Left kidney (tissue), 2 donors: ENCODE measurements around the gene TPRN. TPM values are rescaled to one million over a fixed set of nuclear protein-coding genes. Genes with fewer than 3 reads are reported as not detected.

Source experiments
- DNase-seq: peaks from one replicate; pipeline ENCODE4 v3.0.0-alpha.2; 2013
- polyA plus RNA-seq: library from polyadenylated mRNA; unstranded; fragments of 120-200 nt; gene quantifications from one replicate; pipeline ENCODE4 v1.2.1, GENCODE V29; 2013; ENCODE audit not compliant: insufficient read length

The TPRN gene
- polyA plus RNA-seq, 1 donor = 10.9 TPM

DNA sequence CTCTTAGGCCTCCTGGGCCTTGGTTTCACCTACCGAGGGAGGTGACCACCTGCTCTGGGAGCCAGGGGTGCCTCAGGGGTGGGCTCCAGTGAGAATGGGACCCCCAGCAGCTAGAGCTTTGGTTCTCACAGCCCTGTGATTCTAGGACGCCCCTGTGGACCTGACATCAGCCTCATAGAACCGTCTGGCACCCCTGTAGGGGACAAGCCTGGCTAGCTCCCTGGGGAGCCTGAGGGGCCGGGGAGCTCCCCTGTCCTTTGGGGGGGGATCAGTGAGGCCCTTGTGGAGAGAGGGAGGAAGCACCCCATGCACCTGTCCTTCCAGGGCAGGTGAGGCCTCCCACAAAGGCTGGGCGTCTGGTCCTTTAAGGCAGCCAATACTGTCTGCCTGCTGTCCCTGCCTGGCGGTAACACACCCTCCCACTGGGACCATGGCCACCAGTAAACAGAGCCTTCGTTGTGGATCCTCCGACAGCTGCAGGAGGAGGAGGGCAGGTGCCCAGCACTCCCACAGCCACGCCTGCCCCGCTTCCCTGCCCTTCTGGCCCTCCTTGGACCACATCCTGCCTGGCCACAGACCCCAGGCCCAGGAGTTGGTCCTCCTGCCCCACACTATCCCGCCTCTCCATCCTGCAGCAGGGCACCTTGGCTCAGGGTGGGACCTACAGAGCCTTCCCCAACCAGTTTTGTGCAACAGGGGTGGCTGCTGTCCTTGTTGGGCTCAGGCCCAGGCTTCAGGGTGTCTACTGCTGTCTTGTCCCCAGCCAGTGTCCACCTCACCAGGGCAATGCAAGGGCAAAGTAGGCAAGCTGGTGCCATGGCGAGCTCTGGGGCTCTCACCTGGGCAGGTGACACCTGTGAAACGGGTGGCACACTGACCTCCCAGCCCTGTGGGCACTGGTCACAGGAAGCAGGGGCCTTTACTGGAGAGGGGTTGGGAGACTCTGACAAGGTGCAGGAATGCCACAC is 37.5 kb upstream of the TPRN start:
- DNase-seq = no peak

DNA sequence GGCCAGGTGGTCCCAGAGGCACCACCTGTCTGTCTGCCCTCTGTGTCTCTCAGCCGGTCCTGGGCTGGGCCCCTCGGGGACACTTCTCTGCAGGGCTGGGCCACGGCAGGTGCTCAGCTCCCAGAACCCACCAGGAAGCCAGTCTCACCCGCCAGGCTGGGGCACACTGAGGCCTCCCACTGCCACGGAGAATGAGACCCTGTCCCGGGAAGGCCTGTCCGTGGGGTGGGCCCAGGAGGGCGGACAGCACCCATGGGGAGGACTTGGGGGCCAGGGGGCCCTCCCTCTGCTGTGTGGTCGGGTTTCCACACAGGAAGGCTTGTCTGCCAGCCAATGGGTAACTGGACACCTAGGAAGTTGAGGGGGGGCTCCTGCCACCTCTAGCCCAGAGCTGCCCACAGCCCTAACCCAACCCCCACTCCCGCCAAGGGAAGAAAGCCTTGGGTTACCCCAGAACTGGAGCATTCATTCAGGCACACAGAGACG is 36.4 kb upstream of the TPRN start:
- no peak for DNase-seq

DNA sequence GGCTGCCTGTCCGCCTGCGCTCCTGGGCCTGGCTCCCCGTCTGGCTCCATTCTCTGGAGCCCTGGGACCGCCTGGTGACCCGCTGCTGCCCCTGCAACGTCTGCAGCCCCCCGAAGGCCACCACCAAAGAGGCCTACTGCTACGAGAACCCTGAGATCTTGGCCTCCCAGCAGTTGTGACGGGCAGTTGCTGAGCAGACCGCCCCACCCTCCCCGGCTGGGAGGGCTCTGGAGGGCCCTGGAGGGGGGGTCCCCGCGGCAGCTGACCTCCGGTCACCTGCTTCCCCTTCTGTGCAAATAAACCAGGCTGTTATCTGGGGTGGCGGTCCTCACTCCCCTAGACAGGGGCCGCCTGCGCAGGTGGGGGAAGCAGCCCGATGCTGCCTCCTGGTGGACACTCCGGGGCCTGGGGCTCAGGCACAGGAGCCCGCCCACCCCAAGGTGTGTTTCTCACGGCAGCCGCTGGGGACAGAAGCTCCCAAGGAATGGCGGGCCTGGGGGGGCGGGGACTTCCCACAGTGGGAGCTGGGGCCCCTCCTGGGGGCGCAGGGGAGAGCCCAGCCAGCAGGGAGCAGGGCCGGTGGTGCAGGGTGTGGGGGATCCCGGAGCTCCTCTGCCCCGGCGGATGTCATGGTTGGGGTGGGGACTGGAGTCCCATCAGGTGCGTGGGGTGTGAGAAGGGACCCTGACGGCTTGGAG is 35.8 kb upstream of the TPRN start:
- peak; percentile 84 for DNase-seq

DNA sequence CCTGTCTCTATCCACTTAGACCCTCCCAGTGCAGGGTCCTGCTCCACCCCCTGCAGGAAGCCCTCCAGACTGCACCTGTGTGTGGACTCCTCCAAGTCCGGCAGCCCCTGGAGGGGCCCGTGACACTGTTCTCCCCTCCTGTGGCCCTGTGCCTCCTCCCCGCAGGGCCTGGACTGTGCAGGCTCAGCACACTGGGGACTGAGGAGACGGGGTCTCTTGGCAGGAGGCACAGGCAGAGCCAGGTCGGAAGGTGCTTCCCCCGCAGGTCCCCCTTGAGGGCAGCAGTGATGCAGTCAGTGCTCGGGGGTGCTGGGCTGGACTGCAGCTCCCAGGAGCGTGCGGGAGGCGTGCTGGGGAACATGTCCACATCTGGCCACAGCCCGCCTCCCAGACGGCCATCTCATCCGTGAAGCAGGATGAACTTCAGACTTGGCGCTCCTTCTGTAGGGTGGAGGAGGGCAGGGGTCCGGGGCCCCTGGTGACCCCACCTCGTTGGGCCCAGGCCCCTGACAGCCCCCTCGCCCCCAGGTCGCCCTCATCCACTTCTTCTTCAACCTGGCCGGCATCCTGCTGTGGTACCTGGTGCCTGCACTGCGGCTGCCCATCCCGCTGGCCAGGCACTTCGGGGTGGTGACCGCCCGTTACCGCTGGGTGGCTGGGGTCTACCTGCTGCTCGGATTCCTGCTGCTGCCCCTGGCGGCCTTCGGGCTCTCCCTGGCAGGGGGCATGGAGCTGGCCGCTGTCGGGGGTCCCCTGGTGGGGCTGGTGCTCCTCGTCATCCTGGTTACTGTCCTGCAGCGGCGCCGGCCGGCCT is 35.1 kb upstream of the TPRN start:
- DNase-seq = no peak

DNA sequence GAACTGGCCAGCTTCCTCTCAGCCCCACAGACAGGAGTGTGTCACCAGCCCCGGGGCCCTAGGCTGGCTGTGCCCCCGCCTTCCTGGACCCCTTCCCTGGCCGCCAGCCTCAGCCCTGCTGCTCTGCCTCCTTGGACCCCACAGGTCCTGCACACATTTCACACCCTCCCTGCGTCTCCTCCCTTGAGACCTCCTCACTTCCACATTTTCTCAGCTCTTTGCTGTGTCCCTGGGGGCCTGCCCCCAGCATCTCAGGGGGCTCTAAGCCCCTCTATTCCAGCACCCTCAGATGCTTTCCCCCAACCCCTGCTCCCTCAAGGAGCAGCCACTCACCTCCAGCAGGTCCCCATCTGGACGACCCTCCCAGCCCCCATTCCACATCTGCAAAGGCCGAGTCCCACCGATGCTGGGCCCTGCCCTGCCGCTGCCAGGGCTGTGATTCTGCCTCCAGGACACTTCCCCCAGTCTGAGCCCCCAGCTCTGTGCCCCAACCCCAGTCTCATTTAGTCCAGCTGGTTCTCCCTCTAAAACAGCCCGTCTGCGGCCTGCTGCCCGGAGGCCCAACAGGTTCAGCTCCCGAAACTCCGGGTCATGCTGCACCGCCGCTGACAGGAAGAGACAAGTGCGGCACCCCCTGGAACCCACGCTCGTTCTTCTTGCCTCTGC is 34.4 kb upstream of the TPRN start:
- no peak for DNase-seq

DNA sequence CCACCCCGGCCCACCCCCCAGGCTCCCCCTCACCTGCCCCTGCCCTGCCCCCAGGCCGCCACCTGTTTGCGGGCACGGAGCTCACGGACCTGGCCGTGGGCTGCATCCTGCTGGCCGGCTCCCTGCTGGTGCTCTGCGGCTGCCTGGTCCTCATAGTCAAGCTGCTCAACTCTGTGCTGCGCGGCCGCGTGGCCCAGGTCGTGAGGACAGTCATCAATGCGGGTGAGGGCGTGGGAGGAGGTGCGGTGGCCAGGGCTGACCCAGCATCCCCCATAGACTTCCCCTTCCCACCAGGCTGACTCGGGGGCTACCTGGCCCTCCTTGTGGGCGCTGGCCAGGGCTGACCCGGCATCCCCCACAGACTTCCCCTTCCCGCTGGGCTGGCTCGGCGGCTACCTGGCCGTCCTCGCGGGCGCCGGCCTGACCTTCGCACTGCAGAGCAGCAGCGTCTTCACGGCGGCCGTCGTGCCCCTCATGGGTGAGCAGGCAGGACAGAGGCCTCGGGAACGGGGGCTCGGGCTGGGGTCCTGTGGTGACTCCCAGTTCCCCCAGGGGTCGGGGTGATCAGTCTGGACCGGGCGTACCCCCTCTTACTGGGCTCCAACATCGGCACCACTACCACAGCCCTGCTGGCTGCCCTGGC is 33.6 kb upstream of the TPRN start:
- DNase-seq = no peak

DNA sequence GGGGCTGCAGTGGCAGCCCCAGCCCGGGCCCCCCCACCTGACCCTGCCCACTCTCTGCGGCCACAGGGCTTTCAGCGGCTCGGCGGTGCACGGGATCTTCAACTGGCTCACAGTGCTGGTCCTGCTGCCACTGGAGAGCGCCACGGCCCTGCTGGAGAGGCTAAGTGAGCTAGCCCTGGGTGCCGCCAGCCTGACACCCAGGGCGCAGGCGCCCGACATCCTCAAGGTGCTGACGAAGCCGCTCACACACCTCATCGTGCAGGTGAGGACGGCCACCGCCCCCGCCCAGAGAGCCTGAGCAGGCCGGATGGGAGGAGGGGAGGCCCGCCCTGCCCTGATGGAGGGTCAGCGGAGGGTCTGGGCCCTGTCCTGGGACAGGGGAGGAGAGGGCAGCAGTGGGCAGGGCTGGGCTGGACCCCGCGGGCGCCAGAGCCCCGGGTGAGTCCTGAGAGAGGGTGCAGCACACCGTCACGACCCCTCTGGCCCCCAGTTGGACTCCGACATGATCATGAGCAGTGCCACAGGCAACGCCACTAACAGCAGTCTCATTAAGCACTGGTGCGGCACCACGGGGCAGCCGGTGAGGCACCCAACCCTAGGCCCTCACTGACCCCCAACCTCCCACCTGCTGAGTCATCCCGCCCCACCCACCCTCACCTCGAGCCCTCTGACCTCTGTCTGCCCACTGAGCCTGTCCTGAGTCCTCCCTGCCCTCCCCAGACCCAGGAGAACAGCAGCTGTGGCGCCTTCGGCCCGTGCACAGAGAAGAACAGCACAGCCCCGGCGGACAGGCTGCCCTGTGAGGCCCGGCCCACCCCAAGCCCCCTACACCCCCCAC is 32.8 kb upstream of the TPRN start:
- DNase-seq = no peak

DNA sequence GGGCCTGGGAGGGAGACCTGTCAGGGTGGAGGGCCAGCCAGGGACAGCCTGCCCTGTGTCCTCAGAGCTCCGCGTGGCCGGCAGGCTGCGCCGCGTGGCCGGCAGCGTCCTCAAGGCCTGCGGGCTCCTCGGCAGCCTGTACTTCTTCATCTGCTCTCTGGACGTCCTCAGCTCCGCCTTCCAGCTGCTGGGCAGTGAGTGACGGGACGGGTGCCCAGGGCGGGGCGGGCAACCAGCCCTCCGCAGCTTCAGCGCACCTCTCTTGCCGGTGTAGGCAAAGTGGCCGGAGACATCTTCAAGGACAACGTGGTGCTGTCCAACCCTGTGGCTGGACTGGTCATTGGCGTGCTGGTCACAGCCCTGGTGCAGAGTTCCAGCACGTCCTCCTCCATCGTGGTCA is 32.0 kb upstream of the TPRN start:
- no peak for DNase-seq

DNA sequence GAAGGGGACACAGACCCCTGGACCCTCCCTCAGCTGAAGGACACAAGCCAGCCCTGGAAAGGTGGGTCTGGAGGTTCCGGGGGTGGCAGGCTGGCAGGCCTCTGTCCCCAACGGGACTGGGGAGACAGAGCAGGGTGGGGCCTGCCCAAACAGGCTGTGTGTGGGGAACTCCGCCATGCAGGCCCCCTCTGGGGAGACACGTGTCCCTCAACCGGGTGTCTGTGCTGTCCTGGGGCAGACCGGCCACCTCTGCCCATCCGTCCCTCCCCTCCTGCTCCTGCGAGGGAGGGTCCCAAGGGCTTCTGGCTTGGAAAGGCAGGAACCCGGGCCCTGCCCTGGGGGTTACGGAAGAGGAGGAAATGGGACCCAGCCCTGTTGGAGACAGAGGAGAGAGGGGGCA is 31.6 kb upstream of the TPRN start:
- DNase-seq = no peak

DNA sequence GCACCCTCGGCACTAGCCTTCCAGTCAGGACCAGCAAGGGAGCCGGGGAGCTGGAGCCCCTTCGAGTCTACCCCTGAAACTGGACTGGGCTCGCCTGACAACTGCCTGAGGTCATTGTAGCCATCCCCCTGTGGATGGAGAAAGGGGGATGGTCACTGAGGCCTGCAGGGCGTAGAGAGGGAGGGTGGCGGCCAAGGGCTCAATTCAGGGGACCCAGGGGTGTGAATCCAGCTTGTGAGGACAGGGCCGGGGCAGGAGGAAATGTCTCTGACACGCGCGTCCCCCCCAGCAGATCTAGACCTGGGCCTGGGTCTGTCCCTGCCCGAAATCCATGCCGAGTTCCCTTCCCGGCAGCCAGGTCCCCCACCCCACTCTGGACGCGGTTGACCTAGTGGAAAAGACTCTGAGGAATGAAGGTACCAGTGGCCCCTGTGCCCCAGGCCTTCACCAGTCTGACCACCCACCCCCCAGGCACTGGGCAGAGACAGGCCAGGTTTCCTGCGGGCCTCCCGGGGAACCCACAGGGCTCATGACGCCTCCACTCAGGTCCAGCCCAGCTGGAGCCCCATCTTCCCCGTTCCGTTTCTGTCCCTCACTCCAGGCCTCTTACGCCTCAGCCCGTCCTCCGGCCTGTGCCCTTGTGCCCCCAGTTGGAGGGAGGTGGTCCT is 31.0 kb upstream of the TPRN start:
- DNase-seq = no peak

DNA sequence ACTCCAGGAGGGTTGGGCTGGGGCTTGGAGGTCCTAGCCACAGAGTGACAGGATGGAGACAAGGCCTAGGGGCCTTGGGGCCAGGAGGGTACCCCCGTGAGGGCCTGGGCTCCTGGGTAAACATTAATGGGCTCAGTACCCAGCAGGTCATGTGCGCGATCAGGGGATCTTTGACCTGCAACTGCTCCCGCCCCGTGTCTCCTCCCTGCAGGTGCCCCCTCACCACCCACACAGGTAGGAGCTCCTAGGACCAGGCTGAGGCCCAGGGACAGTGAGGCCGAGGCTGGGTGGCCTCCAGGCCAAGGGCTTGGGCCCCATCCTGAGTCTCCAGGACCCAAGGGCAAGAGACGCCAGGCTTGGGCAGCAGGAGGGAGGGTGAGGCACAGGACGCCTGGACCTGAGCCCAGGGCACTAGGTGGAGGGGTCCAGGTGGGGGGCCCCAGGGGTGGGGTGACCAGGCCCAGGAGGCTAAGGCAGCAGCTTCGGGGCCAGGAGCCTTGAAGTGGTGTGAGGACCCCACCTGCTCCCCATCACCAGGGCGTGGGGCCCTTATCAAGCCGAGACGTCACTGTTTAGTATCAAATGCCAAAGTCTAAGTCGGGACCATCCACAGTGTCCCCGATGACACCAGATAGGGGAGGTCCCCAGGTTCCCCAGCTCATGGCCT is 30.3 kb upstream of the TPRN start, which contains the start of gene SLC34A3:
Gene SLC34A3 (plus strand): TSS at position 197 of the 667 bp plus-strand sequence. CDS start 802 bp downstream, outside the sequence.
- DNase-seq = no peak

DNA sequence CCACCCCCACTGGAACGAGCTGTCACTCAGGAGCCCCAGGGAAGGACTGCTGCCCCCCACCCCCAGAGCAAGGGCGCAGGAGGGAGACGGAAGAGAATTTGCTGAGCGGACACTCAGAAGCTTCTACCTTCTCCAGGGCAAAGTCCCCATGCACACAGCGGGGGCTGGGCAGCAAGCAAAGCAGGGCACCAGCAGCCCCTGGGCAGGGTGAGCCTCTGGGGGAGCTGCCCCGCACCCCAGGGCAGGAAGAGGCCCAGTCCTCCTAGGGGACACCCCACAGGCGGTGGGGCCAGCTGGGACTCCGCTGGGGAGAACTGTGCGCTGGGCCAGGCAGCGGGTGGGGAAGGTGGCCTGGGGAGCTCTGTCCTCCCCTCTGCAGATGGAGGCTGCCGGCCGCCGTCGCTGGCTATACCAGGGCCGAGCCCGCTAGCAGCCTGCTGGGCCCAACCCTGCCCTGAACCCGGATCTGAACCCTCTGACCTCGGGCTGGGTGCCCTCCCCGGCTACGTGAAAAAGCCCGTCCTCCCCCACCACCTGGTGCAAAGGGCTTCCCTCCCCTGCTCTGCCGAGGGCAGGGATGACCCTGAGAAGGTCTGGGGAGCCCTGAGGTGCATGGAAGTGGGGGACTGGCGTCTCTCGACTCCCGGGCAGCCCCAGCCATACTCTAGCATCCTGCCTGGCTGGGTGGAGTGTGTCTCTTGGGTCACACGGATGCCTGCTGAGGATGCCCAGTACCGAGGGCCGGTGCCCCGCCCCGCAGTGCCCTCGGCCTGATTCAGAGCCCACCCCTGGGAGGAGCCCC is 29.6 kb upstream of the TPRN start:
- no peak for DNase-seq

DNA sequence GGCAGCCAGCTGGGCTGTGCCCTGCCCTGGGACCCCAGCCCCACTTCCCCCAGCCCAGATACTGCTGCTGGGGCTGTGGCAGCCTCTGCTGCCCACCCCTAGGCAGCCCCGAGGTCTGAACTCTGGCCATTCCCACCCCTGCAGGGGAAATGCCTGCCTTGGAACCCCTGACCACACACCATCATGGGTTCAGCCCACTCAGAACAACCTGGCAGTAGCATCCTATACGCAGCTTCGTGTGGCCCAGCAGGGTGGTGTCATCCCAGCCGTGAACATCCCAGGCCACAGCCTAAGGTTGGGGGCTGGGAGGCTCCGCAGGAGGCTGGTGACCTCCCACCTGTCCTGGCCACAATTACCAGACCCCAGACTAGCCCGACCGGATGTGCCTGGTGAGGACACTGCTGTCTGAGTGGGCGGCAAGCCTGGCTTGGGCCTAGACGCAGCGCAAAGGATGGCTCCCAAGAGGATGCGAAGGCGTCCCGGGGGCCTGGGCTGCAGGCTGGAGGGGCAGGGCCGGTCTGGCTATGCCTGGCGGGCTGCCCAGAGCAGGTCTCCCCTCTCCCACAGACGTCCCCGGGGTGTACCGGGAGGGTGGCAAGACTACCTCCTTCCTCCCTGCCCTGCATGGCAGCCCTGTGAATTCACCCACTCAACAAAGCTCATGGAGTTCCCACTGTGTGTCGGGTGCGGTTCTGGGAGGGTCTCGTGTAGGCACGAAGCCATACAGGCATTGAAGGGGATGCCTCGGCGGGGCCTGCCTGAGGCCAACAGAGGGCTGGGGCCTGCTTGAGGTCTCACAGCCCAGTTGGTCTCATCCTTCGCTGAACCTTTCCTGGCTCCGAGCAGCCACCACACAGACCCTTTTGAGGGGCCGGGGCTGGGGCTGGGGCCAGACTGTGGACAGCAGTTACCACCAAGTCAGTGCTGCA is 28.7 kb upstream of the TPRN start:
- DNase-seq = no peak

DNA sequence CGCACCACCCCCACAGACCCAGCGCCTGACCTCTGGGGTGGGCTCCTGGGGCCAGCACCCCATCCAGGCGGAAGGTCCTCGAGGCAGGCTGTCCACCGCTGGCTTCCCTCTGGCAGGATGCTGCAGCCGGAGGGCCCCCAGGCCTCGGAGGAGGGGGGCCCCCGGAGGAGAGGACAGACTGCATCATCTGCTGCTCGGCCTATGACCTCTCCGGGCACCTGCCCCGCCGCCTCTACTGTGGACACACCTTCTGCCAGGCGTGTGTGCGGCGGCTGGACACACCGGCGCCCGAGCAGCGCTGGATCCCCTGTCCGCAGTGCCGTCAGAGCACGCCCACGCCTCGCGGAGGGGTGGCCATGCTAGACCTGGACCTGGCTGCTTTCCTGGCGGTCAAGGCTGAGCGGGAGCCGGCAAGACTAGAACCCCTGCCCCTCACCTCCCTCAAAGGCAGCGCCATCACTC is 28.0 kb upstream of the TPRN start:
- DNase-seq = no peak

DNA sequence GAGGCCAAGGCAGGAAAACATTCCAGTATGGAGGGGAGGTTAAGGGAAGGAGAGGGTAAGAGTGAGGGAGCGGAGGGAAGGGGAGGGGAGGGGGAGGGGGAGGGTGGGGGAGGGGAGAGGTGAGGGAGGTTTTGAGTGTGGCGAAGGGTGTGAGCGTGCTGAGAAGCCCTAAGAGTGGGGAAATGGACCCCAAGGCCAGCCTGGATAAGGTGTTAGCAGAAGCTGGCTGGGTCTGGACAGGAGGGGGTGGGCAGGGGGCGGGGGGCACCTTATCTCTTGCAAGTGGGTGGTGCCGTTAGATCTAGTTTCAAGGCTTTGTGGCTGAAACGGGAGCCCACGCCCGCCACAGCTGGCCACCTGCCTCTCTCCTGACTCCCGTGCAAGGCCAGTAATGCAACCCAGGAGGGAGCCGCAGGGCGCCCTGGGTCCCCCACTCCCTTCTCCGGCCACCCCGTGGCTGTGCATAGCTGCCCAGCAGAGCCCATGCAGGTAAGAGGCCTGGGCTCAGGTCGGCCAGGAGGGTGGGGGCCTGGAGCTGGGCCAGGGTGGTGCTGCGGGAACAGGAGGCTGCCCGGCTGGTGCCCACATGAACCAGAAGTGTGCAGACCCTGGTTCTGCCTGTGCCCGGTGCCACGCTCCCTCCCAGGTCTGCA is 27.4 kb upstream of the TPRN start:
- no peak for DNase-seq
